Ishikawa (cell line): ENCODE measurements around the gene PIGL.
A peak's percentile ranks its signal among the peaks of the same experiment; 100 is the strongest.

Experiments
- EGR1 ChIP-seq: IDR thresholded peaks from 2 replicates; pipeline ENCODE4 v1.6.1; 2012
- EP300 ChIP-seq: IDR thresholded peaks from 2 replicates; pipeline ENCODE4 v1.6.1; 2012; ENCODE audit warnings: borderline replicate concordance
- FOXM1 ChIP-seq: IDR thresholded peaks from 2 replicates; pipeline ENCODE4 v1.6.1; 2012; ENCODE audit warnings: low read depth, borderline replicate concordance
- RAD21 ChIP-seq: IDR thresholded peaks from 2 replicates; pipeline ENCODE4 v1.6.1; 2012; ENCODE audit warnings: low read depth
- REST ChIP-seq: IDR thresholded peaks from 2 replicates; pipeline ENCODE4 v1.6.1; 2012; ENCODE audit warnings: low read depth, mild to moderate bottlenecking
- TCF12 ChIP-seq: IDR thresholded peaks from 2 replicates; pipeline ENCODE4 v1.6.1; 2012; ENCODE audit warnings: low read depth
- YY1 ChIP-seq: IDR thresholded peaks from 2 replicates; pipeline ENCODE4 v1.6.1; 2012; ENCODE audit warnings: low read depth
- ZBTB7A ChIP-seq: IDR thresholded peaks from 2 replicates; pipeline ENCODE4 v1.6.1; 2012; ENCODE audit warnings: low read depth
- TF ChIP-seq, protein P1 (sequence below): IDR thresholded peaks from 2 replicates; pipeline ENCODE4 v1.6.1; 2012

DNA sequence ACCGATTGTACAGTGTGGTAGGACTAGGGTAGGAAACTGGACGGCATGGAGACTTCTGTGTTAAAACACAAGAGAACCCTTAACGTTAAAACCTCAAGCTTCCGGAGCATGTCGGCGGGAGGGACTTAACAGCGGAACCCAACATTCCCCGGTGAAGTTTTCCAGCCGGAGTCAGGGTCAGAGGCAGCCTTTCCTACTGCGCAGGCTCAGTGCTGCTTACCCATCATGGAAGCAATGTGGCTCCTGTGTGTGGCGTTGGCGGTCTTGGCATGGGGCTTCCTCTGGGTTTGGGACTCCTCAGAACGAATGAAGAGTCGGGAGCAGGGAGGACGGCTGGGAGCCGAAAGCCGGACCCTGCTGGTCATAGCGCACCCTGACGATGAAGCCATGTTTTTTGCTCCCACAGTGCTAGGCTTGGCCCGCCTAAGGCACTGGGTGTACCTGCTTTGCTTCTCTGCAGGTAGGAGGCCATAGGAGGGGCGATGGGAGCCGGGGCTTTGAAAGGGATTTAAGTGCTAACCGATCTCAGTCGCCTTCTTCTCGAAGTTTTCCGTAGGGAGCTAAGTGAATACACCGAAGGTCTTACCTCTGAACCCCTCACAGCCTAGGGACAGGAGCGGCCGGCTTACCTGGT is at the start of gene PIGL:
- no peak for TF ChIP-seq EP300
- TF ChIP-seq REST = no peak
- TF ChIP-seq FOXM1 = no peak; the same call in 1 of the 2 replicates
- TF ChIP-seq TCF12 = peak; percentile 66; the same call in 1 of the 2 replicates
- TF ChIP-seq YY1 = peak; percentile 95
- no peak for TF ChIP-seq RAD21
- no peak; the same call in 1 of the 2 replicates for TF ChIP-seq ZBTB7A
- no peak for TF ChIP-seq EGR1
- TF ChIP-seq, protein P1, sequence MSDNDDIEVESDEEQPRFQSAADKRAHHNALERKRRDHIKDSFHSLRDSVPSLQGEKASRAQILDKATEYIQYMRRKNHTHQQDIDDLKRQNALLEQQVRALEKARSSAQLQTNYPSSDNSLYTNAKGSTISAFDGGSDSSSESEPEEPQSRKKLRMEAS = peak; percentile 85
